ENCODE measurements around the gene MRPL4.

GRCh38 chr19:10211061-10211460 lies 41.0 kb upstream of the MRPL4 start:
- no peak for TF ChIP-seq POLR2A (IDR thresholded peaks at IDR 0.05)
- TF ChIP-seq, protein P1, sequence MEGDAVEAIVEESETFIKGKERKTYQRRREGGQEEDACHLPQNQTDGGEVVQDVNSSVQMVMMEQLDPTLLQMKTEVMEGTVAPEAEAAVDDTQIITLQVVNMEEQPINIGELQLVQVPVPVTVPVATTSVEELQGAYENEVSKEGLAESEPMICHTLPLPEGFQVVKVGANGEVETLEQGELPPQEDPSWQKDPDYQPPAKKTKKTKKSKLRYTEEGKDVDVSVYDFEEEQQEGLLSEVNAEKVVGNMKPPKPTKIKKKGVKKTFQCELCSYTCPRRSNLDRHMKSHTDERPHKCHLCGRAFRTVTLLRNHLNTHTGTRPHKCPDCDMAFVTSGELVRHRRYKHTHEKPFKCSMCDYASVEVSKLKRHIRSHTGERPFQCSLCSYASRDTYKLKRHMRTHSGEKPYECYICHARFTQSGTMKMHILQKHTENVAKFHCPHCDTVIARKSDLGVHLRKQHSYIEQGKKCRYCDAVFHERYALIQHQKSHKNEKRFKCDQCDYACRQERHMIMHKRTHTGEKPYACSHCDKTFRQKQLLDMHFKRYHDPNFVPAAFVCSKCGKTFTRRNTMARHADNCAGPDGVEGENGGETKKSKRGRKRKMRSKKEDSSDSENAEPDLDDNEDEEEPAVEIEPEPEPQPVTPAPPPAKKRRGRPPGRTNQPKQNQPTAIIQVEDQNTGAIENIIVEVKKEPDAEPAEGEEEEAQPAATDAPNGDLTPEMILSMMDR (IDR thresholded peaks at IDR 0.05): no peak
